ENCODE measurements around the gene RRM1.
A peak's percentile ranks its signal among the peaks of the same experiment; 100 is the strongest.

Gene RRM1

GRCh38 chr11:4167292-4167691, 72.7 kb downstream of the RRM1 start:
- H3K27ac ChIP-seq: no peak overlapping the region
- no peak for TF ChIP-seq CTCF (IDR thresholded peaks at IDR 0.05)
- no peak for TF ChIP-seq ZFX (IDR thresholded peaks at IDR 0.05; ENCODE audit: borderline replicate concordance)

- no peak overlapping the region for H3K27ac ChIP-seq
- TF ChIP-seq ZFX (IDR thresholded peaks at IDR 0.05; ENCODE audit: borderline replicate concordance): no peak
- TF ChIP-seq CTCF (IDR thresholded peaks at IDR 0.05): no peak
Observed at GRCh38 chr11:4167758-4168157, 73.2 kb downstream of the RRM1 start.

- H3K27ac ChIP-seq: 0 out of 2 replicates have a peak overlapping the region, but pooled peaks have one; percentile 27
Observed at GRCh38 chr11:4175620-4176350, 81.2 kb downstream of the RRM1 start.

GRCh38 chr11:4178813-4179662, 84.4 kb downstream of the RRM1 start:
- TF ChIP-seq ZFX (IDR thresholded peaks at IDR 0.05; ENCODE audit: borderline replicate concordance): no peak
- no peak for TF ChIP-seq CTCF (IDR thresholded peaks at IDR 0.05)
- H3K27ac ChIP-seq: no peak overlapping the region

- no peak overlapping the region for H3K27ac ChIP-seq
- TF ChIP-seq ZFX (IDR thresholded peaks at IDR 0.05; ENCODE audit: borderline replicate concordance) (no peak), CTCF (IDR thresholded peaks at IDR 0.05) (no peak)
Observed at GRCh38 chr11:4180441-4181183, 86.0 kb downstream of the RRM1 start.

- H3K27ac ChIP-seq: no peak overlapping the region
- TF ChIP-seq ZFX (IDR thresholded peaks at IDR 0.05; ENCODE audit: borderline replicate concordance) (no peak), CTCF (IDR thresholded peaks at IDR 0.05) (peak; percentile 88)
Observed at GRCh38 chr11:4181782-4182721, 87.5 kb downstream of the RRM1 start.
